ENCODE data around the gene BRSK1.

Gene BRSK1

GRCh38 chr19:55353803-55354697 lies 70.3 kb downstream of the BRSK1 start:
- Mint-ChIP-seq H3K36me3 (ENCODE audit: insufficient read depth) (peaks cover 17% of the 10 kb centered on the region), H3K4me3 (peak overlapping the region; percentile 81), H3K4me1 (ENCODE audit: low read depth in 2 of 2) (peaks cover 25 to 29% of the 10 kb centered on the region in 2 donors), H3K9me3 (no peaks in the 10 kb centered on the region), H3K27me3 (peaks cover 35 to 61% of the 10 kb centered on the region in 2 donors), H3K27ac (peak overlapping the region in 1 of 2 donors; percentile 29)
- DNase-seq (peak in 2 of 3 experiments; percentile 65 to 70), ATAC-seq (replicated peaks) (peak; percentile 82)

- DNase-seq: no peak
- peaks cover 35 to 61% of the 10 kb centered on the region in 2 donors for H3K27me3 Mint-ChIP-seq
- ATAC-seq (replicated peaks): no peak
Measured at GRCh38 chr19:55354698-55355212, 71.0 kb downstream of the BRSK1 start, which contains the start of gene COX6B2. COX6B2 (minus strand) TSS chr19:55354719; CDS start chr19:55354521, 198 bp downstream.

GRCh38 chr19:55355213-55355821 lies 71.5 kb downstream of the BRSK1 start:
- Mint-ChIP-seq H3K27ac (no peak overlapping the region), H3K4me1 (ENCODE audit: low read depth in 2 of 2) (peaks cover 25 to 29% of the 10 kb centered on the region in 2 donors), H3K9me3 (no peaks in the 10 kb centered on the region), H3K4me3 (no peak overlapping the region), H3K36me3 (ENCODE audit: insufficient read depth) (peaks cover 17% of the 10 kb centered on the region), H3K27me3 (peaks cover 35 to 61% of the 10 kb centered on the region in 2 donors)
- DNase-seq: no peak
- no peak for ATAC-seq (replicated peaks)

More at GRCh38 chr19:55354698-55355212, 71.0 kb downstream of the BRSK1 start, which contains the start of gene COX6B2:
- Mint-ChIP-seq H3K27ac (peak within 1 kb of the TSS in 1 of 2 donors; percentile 29), H3K9me3 (no peaks in the 10 kb centered on the region), H3K36me3 (ENCODE audit: insufficient read depth) (peaks cover 17% of the 10 kb centered on the region), H3K4me3 (peak within 1 kb of the TSS; percentile 81), H3K4me1 (ENCODE audit: low read depth in 2 of 2) (peaks cover 25 to 29% of the 10 kb centered on the region in 2 donors)

- Mint-ChIP-seq H3K36me3 (ENCODE audit: insufficient read depth) (peaks cover 6% of the 10 kb centered on the region), H3K27me3 (peaks cover 9 to 33% of the 10 kb centered on the region in 2 donors), H3K27ac (no peak overlapping the region), H3K4me3 (no peak overlapping the region), H3K9me3 (no peaks in the 10 kb centered on the region), H3K4me1 (ENCODE audit: low read depth in 2 of 2) (peaks cover 4 to 5% of the 10 kb centered on the region in 2 donors)
- DNase-seq: no peak
- ATAC-seq (replicated peaks): no peak
Measured at GRCh38 chr19:55358493-55358892, 74.7 kb downstream of the BRSK1 start.

GRCh38 chr19:55358943-55359908 lies 75.4 kb downstream of the BRSK1 start:
- DNase-seq: no peak
- Mint-ChIP-seq H3K36me3 (ENCODE audit: insufficient read depth) (no peaks in the 10 kb centered on the region), H3K4me3 (no peak overlapping the region), H3K27ac (no peak overlapping the region), H3K9me3 (no peaks in the 10 kb centered on the region), H3K4me1 (ENCODE audit: low read depth in 2 of 2) (peaks cover 0 to 2% of the 10 kb centered on the region in 2 donors), H3K27me3 (peaks cover 9 to 32% of the 10 kb centered on the region in 2 donors)
- ATAC-seq (replicated peaks): no peak

GRCh38 chr19:55360902-55361301 lies 77.1 kb downstream of the BRSK1 start:
- no peaks in the 10 kb centered on the region for H3K36me3 Mint-ChIP-seq (ENCODE audit: insufficient read depth)
- peak overlapping the region in 1 of 2 donors; percentile 26 for H3K27ac Mint-ChIP-seq
- no peaks in the 10 kb centered on the region for H3K4me1 Mint-ChIP-seq (ENCODE audit: low read depth in 2 of 2)
- H3K4me3 Mint-ChIP-seq: no peak overlapping the region
- H3K9me3 Mint-ChIP-seq: no peaks in the 10 kb centered on the region
- DNase-seq (no peak), ATAC-seq (replicated peaks) (no peak)
- H3K27me3 Mint-ChIP-seq: peaks cover 15 to 23% of the 10 kb centered on the region in 2 donors

Measured in effector memory CD8-positive, alpha-beta T cell (primary cell).